Inferior parietal cortex (tissue), 1 donor: Measurements from ENCODE around the gene PIP4K2C.
"Not testable (repeated sequence)": the region's sequence is repeated elsewhere in the genome, so short reads cannot be mapped to it uniquely, and the experiment has no call there.

Experiments
- DNase-seq: peaks from one replicate; pipeline ENCODE4 v3.0.0-alpha.2; 2016; ENCODE audit errors: extremely low spot score

PIP4K2C gene

GRCh38 chr12:57584690-57585089 lies 6.3 kb upstream of the PIP4K2C start:
- DNase-seq: no peak

GRCh38 chr12:57585156-57585555 lies 5.8 kb upstream of the PIP4K2C start:
- DNase-seq: no peak

GRCh38 chr12:57586128-57586527 lies 4.9 kb upstream of the PIP4K2C start:
- DNase-seq: peak; percentile 42

- DNase-seq: no peak
These were observed 4.1 kb upstream of the PIP4K2C start for GRCh38 chr12:57586832-57587429.

GRCh38 chr12:57588951-57589610 lies 1.9 kb upstream of the PIP4K2C start:
- not testable (repeated sequence) for DNase-seq

- DNase-seq: no peak
These were observed 521 bp upstream of the PIP4K2C start for GRCh38 chr12:57590479-57590863.

GRCh38 chr12:57591782-57592325 lies 862 bp downstream of the PIP4K2C start:
- DNase-seq: no peak

GRCh38 chr12:57592551-57593165 lies 1.7 kb downstream of the PIP4K2C start:
- peak; percentile 35 for DNase-seq

- DNase-seq: no peak
These were observed 2.2 kb downstream of the PIP4K2C start for GRCh38 chr12:57593187-57593586.

- no peak for DNase-seq
These were observed 9.4 kb downstream of the PIP4K2C start for GRCh38 chr12:57600395-57600794.

GRCh38 chr12:57602544-57602943 lies 11.6 kb downstream of the PIP4K2C start:
- peak; percentile 39 for DNase-seq

- no peak for DNase-seq
These were observed 12.3 kb downstream of the PIP4K2C start for GRCh38 chr12:57603324-57603723.

- DNase-seq: peak; percentile 68
These were observed 12.9 kb downstream of the PIP4K2C start for GRCh38 chr12:57603815-57604453.

- peak; percentile 63 for DNase-seq
These were observed 13.5 kb downstream of the PIP4K2C start, which contains the start of gene DTX3 for GRCh38 chr12:57604454-57604991. DTX3 (plus strand) TSS chr12:57604824; CDS start chr12:57606518, 1,694 bp downstream.

- DNase-seq: no peak
These were observed 14.2 kb downstream of the PIP4K2C start for GRCh38 chr12:57604992-57605810.

- DNase-seq: no peak
These were observed 14.9 kb downstream of the PIP4K2C start for GRCh38 chr12:57605811-57606311.

- no peak for DNase-seq
These were observed 15.4 kb downstream of the PIP4K2C start for GRCh38 chr12:57606399-57606798.

- DNase-seq: no peak
These were observed 15.8 kb downstream of the PIP4K2C start for GRCh38 chr12:57606821-57607220.

- no peak for DNase-seq
These were observed 17.1 kb downstream of the PIP4K2C start for GRCh38 chr12:57607958-57608663.

GRCh38 chr12:57609101-57609780 lies 18.2 kb downstream of the PIP4K2C start:
- no peak for DNase-seq
